Cardiac muscle cell (in vitro differentiated cells and primary cell): Measurements from ENCODE around the gene TRABD2B. TPM values are rescaled to one million over a fixed set of nuclear protein-coding genes. Genes with fewer than 3 reads are reported as not detected.

ENCODE experiments used
- DNase-seq, 2 donors: peaks; one replicate each; pipeline versions ENCODE4 v3.0.0 to v3.0.0-alpha.2; 2010 to 2017; ENCODE audit warnings: low read depth in 1 of 2, low spot score in 1 of 2
- H3K27ac ChIP-seq: fragments of 200-600 bp; sonication (generic); 2 replicates; pipeline ENCODE4 v1.5.1; 2016
- H3K27me3 ChIP-seq: fragments of 200-600 bp; sonication (generic); 2 replicates; pipeline ENCODE4 v1.6.0; 2016; ENCODE audit warnings: control low read depth
- H3K36me3 ChIP-seq: fragments of 200-600 bp; sonication (generic); 2 replicates; pipeline ENCODE4 v1.5.1; 2016; ENCODE audit warnings: control low read depth
- H3K4me1 ChIP-seq: fragments of 200-600 bp; sonication (generic); 2 replicates; pipeline ENCODE4 v1.8.1; 2017; ENCODE audit warnings: low read depth, mild to moderate bottlenecking, mixed run types
- H3K4me3 ChIP-seq: fragments of 200-600 bp; sonication (generic); 2 replicates; pipeline ENCODE4 v1.5.1; 2016; ENCODE audit warnings: mild to moderate bottlenecking
- H3K9me3 ChIP-seq: fragments of 200-600 bp; sonication (generic); 2 replicates; pipeline ENCODE4 v1.5.1; 2017; ENCODE audit warnings: low read depth, mild to moderate bottlenecking, control low read depth
- CTCF ChIP-seq: IDR thresholded peaks from 2 replicates; pipeline ENCODE4 v1.5.1; 2012; ENCODE audit warnings: low read depth, mild to moderate bottlenecking, low read length
- polyA plus RNA-seq: library from polyadenylated mRNA; unstranded; fragments of >200 nt; fragmentation: Nextera tagmentation; extraction: Ambion mirVana; gene quantifications from 2 replicates; pipeline ENCODE4 v1.2.1, GENCODE V29; 2016
- total RNA-seq: library from RNA; depleted of rRNA; stranded (reverse); fragments of >200 nt; gene quantifications from 2 replicates; pipeline ENCODE4 v1.2.3, GENCODE V29; 2016

Gene TRABD2B
- total and polyA plus RNA-seq, 2 experiments from 2014 or later, result 0.60 to 0.82 TPM

GRCh38 chr1:47713975-47714767 is 283.0 kb downstream of the TRABD2B start:
- peaks cover 100% of the 10 kb centered on the region for H3K27me3 ChIP-seq

GRCh38 chr1:47713333-47713953 is 283.7 kb downstream of the TRABD2B start:
- no peak for DNase-seq
- no peak for TF ChIP-seq CTCF
- no peaks in the 10 kb centered on the region for H3K9me3 ChIP-seq
- H3K27ac ChIP-seq, result no peak overlapping the region
- H3K27me3 ChIP-seq, result peaks cover 100% of the 10 kb centered on the region
- no peak overlapping the region for H3K4me3 ChIP-seq
- no peaks in the 10 kb centered on the region for H3K4me1 ChIP-seq
- no peaks in the 10 kb centered on the region for H3K36me3 ChIP-seq

More at GRCh38 chr1:47713975-47714767, 283.0 kb downstream of the TRABD2B start:
- no peak for DNase-seq
- no peak for TF ChIP-seq CTCF
- H3K9me3 ChIP-seq, result no peaks in the 10 kb centered on the region
- no peak overlapping the region for H3K27ac ChIP-seq
- H3K36me3 ChIP-seq, result no peaks in the 10 kb centered on the region
- H3K4me1 ChIP-seq, result no peaks in the 10 kb centered on the region
- H3K4me3 ChIP-seq, result no peak overlapping the region

- DNase-seq, result no peak
- peaks cover 100% of the 10 kb centered on the region for H3K27me3 ChIP-seq
- no peaks in the 10 kb centered on the region for H3K9me3 ChIP-seq
- TF ChIP-seq CTCF, result no peak
- H3K27ac ChIP-seq, result no peak overlapping the region
- H3K4me3 ChIP-seq, result no peak overlapping the region
- H3K4me1 ChIP-seq, result no peaks in the 10 kb centered on the region
- no peaks in the 10 kb centered on the region for H3K36me3 ChIP-seq
These were observed 284.4 kb downstream of the TRABD2B start for GRCh38 chr1:47712596-47713299.

GRCh38 chr1:47711848-47712492 is 285.2 kb downstream of the TRABD2B start:
- Histone ChIP-seq H3K9me3 (no peaks in the 10 kb centered on the region), H3K36me3 (no peaks in the 10 kb centered on the region), H3K27ac (no peak overlapping the region), H3K4me3 (no peak overlapping the region), H3K4me1 (no peaks in the 10 kb centered on the region), H3K27me3 (peaks cover 100% of the 10 kb centered on the region)
- no peak for TF ChIP-seq CTCF
- no peak for DNase-seq

GRCh38 chr1:47711184-47711847 is 285.9 kb downstream of the TRABD2B start:
- no peak for TF ChIP-seq CTCF
- no peaks in the 10 kb centered on the region for H3K4me1 ChIP-seq
- H3K9me3 ChIP-seq, result no peaks in the 10 kb centered on the region
- no peak for DNase-seq
- H3K27me3 ChIP-seq, result peaks cover 100% of the 10 kb centered on the region
- no peak overlapping the region for H3K27ac ChIP-seq
- H3K4me3 ChIP-seq, result no peak overlapping the region
- H3K36me3 ChIP-seq, result no peaks in the 10 kb centered on the region
